RPMI8226 (cell line): ENCODE measurements around the gene MTSS2.

Experiments used
- DNase-seq: peaks from one replicate; pipeline ENCODE4 v3.0.0-alpha.2; 2015

The MTSS2 gene

GRCh38 chr16:70685938-70686375 is at the start of gene MTSS2:
MTSS2 (minus strand) TSS chr16:70686053; CDS start chr16:70685791, 262 bp downstream.
- no peak for DNase-seq

GRCh38 chr16:70735141-70735979 is 49.5 kb upstream of the MTSS2 start:
- no peak for DNase-seq

- no peak for DNase-seq
These were observed 48.8 kb upstream of the MTSS2 start for GRCh38 chr16:70734522-70735095.

- no peak for DNase-seq
These were observed 45.1 kb upstream of the MTSS2 start for GRCh38 chr16:70730944-70731343.

GRCh38 chr16:70730031-70730430 is 44.2 kb upstream of the MTSS2 start:
- no peak for DNase-seq

- DNase-seq = no peak
These were observed 43.4 kb upstream of the MTSS2 start for GRCh38 chr16:70729292-70729691.

- no peak for DNase-seq
These were observed 42.3 kb upstream of the MTSS2 start for GRCh38 chr16:70728150-70728549.

GRCh38 chr16:70726892-70727361 is 41.1 kb upstream of the MTSS2 start:
- DNase-seq = no peak

- no peak for DNase-seq
These were observed 40.3 kb upstream of the MTSS2 start for GRCh38 chr16:70725912-70726828.

GRCh38 chr16:70725024-70725911 is 39.4 kb upstream of the MTSS2 start:
- no peak for DNase-seq

GRCh38 chr16:70724146-70725023 is 38.5 kb upstream of the MTSS2 start:
- DNase-seq = no peak

GRCh38 chr16:70723740-70724145 is 37.9 kb upstream of the MTSS2 start:
- no peak for DNase-seq

- no peak for DNase-seq
These were observed 35.5 kb upstream of the MTSS2 start for GRCh38 chr16:70721202-70721963.

GRCh38 chr16:70720425-70721201 is 34.8 kb upstream of the MTSS2 start:
- no peak for DNase-seq

GRCh38 chr16:70717065-70717464 is 31.2 kb upstream of the MTSS2 start:
- no peak for DNase-seq

- DNase-seq = no peak
These were observed 30.1 kb upstream of the MTSS2 start for GRCh38 chr16:70715860-70716357.

GRCh38 chr16:70715055-70715858 is 29.4 kb upstream of the MTSS2 start:
- DNase-seq = no peak

GRCh38 chr16:70714581-70715054 is 28.8 kb upstream of the MTSS2 start:
- no peak for DNase-seq
